HFF-Myc (cell line): Measurements from ENCODE around the gene GCK.
A peak's percentile ranks its signal among the peaks of the same experiment; 100 is the strongest.

ENCODE experiments used
- DNase-seq: peaks from one replicate; pipeline ENCODE4 v3.0.0-alpha.2; 2011; ENCODE audit warnings: low read depth; ENCODE audit errors: extremely low read depth
- H3K4me3 ChIP-seq: replicated peaks from 2 replicates; pipeline ENCODE4 v1.5.1; 2011; ENCODE audit warnings: low read depth, mild to moderate bottlenecking, control low read depth, low read length
- TF ChIP-seq, protein P1 (sequence below): IDR thresholded peaks from 2 replicates; pipeline ENCODE4 v1.5.1; 2012; ENCODE audit warnings: mild to moderate bottlenecking, low read depth, low read length, control low read depth; ENCODE audit errors: missing control alignments

GCK gene

DNA sequence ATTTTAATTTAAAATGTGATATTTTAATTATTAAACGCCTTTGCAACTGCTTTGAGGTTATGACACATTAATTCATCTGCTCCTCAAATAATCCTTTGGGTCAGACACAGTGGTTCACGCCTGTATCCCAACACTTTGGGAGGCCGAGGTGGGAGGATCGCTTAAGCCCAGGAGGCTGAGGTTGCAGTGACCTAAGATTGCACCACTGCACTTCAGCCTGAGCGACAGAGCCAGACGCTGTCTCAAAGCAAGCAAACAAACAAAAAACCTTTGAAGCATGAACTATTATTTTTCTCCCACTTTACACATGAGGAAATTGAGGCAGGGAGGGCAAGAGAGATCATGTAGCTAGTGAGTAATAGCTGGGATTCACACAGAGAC, 64.4 kb downstream of the GCK start:
- H3K4me3 ChIP-seq = no peak overlapping the region
- no peak for DNase-seq
- TF ChIP-seq, protein P1, sequence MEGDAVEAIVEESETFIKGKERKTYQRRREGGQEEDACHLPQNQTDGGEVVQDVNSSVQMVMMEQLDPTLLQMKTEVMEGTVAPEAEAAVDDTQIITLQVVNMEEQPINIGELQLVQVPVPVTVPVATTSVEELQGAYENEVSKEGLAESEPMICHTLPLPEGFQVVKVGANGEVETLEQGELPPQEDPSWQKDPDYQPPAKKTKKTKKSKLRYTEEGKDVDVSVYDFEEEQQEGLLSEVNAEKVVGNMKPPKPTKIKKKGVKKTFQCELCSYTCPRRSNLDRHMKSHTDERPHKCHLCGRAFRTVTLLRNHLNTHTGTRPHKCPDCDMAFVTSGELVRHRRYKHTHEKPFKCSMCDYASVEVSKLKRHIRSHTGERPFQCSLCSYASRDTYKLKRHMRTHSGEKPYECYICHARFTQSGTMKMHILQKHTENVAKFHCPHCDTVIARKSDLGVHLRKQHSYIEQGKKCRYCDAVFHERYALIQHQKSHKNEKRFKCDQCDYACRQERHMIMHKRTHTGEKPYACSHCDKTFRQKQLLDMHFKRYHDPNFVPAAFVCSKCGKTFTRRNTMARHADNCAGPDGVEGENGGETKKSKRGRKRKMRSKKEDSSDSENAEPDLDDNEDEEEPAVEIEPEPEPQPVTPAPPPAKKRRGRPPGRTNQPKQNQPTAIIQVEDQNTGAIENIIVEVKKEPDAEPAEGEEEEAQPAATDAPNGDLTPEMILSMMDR = no peak

DNA sequence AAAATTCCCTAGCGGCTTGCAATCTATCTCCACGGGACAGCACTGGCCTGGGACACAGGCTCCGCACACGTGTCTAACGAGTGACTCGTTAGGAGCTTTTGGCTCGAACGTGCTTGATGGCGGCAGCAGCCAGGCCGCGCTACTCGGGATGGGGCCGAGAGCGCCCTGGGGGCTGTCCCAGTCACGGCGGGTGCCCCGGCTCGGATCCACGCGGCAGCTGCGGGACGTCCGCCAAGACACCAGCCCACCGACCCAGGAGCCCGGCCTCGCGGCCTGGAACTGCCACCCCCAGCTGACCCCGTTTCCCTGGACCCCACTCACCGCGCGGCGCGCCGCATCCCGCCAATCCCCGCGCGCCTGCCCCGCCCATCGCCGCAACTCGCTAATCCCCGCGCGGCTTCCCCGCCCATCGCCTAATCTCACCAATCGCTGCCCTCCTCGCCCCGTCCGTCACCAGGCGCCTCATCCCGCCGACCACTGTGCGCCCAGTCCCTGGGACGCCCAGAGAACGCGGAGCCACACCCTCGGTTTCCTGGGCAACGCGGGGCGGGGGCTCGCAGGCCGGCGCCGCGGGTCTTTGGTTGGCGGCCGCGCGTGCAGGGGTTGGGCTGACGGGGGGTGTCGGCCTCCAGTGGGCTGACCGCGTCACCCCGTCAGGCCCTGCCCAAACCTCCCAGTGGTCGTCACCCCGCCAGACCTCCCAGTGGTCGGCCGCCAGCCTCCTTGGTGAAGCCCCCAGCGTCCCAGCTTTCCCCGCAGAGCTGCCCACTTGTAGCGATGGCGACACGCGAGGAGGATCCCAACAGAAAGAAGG, 65.8 kb downstream of the GCK start, which contains the start of gene POLD2:
Gene POLD2 (minus strand): TSS at position 359 of the 814 bp plus-strand sequence. CDS start 1,495 bp downstream, outside the sequence.
- TF ChIP-seq, protein P1 = no peak
- H3K4me3 ChIP-seq = peak within 1 kb of the TSS; percentile 77
- peak; percentile 81 for DNase-seq

DNA sequence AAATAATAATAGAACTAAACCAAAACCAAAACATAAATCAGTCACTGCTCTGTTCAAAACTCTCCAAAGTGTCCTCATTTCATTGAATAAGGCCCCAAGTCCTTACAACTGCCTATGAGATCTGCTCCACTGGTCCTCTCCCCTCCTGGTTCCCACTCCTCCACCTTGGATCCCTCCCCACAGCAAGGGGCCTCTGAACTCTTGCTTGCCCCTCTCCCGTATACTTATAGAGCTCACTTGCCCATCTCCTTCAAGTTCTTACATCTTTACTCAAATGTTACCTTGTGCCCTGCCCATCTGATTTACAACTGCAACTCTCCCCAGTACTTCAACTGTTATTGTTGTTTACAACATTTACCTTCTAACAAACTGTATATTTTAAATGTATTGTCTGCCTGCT, 66.7 kb downstream of the GCK start:
- DNase-seq = no peak
- H3K4me3 ChIP-seq = peak overlapping the region; percentile 77
- TF ChIP-seq, protein P1 = no peak

DNA sequence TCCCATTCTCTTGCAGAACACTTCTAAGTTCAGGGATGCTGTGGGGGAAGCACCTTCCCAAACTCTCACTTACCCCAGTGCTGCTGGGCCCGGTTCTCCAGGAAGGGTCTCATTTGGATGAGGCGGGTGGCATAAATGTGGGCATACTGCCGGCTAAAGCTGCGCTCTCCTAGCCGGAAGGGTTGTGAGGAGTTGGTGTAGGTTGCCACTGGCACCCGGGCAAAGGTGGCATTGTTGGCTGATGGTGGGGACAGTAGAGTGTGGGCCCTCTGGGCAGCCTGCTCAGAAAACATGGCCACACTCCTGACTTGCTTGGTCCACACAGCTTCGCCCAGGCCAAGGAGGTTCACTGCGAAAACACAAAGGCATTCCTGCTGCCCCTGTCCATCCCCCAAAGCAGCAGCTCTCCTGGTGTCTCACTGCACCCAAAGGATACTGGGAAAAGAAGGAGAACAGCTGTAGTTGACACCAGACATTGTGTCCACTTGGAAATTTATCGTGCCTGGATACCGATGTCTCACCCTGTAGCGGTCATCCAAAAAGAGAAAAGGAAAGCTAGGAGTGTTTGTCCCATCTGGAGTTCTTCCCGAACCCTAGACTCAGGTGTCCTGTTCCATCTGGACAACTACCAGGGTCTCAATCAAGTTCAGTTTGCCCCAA, 67.3 kb downstream of the GCK start:
- TF ChIP-seq, protein P1 = no peak
- no peak for DNase-seq
- peak overlapping the region; percentile 77 for H3K4me3 ChIP-seq

DNA sequence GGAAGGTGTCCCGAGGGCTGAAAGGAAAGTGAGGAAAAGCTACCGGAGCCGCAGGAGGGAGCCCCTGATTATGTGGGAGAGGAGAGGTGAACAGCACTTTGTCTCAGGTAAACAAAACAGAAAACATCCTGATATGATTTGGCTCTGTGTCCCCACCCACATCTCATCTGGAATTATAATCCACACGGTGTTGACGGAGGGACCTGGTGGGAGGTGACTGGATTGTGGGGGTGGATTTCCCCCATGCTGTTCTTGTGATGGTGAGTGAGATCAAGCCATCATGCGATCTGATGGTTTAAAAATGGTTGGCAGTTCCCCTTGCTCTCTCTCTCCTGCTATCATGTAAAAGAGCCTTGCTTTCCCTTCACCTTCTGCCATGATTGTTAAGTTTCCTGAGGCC, 68.8 kb downstream of the GCK start:
- no peak for DNase-seq
- no peak overlapping the region for H3K4me3 ChIP-seq
- TF ChIP-seq, protein P1 = no peak

DNA sequence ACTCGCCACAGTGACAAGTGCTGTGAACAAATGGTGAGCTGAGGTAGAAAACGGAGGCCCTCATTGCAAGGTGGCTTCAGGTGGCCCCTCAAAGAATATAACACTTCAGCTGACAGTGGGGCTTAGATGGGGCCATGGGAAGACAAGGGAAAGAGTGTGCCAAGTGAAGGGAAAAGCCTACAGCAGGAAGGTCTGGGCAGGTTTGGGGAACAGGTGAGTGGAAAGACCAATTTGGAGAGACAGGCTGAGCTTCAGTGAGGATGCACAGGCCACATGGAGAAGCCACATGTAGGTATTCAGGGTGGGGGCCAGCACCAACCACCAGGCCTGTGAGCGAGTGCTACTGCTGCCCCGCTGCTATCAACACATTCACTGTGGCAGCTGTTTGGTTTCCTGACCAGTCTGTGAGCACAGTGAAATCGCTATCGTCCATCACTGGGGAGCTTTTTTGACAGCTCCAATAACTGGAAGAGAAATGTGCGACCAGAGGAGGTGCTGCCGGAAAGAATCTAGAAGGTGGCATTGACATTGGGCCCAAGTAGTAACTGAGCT, 69.3 kb downstream of the GCK start:
- H3K4me3 ChIP-seq = no peak overlapping the region
- TF ChIP-seq, protein P1 = no peak
- DNase-seq = no peak
